Glomerular endothelial cell (primary cell): Measurements from ENCODE around the gene NAA30. TPM values are rescaled to one million over a fixed set of nuclear protein-coding genes. Genes with fewer than 3 reads are reported as not detected.

Experiments used
- total RNA-seq: library from RNA; depleted of rRNA; stranded (reverse); fragments of >200 nt; gene quantifications from 2 replicates; pipeline ENCODE4 v1.2.3, GENCODE V29; 2015

The NAA30 gene
- total RNA-seq, 1 donor from 2014 or later, result 18.0 TPM

Other genes starting within 250 kb of the NAA30 start
- gene EXOC5, start 121.7 kb upstream of the NAA30 start, total RNA-seq, result 70.1 and 74.1 TPM in 2 replicates
- gene AP5M1, start 121.6 kb upstream of the NAA30 start, total RNA-seq, result 27.9 and 30.7 TPM in 2 replicates
- gene CCDC198, start 103.3 kb downstream of the NAA30 start, total RNA-seq, result 2.0 and 2.3 TPM in 2 replicates